SK-N-MC (cell line): ENCODE measurements around the gene ZDHHC19.

Source experiments
- EZH2 ChIP-seq: fragments of 200-600 bp; sonication (generic); IDR thresholded peaks from one replicate; pipeline ENCODE4 v1.6.1; 2017; ENCODE audit warnings: antibody characterized with exemption
- FOXP2 ChIP-seq: optimal IDR thresholded peaks from 2 replicates; pipeline ENCODE3; 2011; ENCODE audit warnings: mild to moderate bottlenecking, moderate library complexity; ENCODE audit not compliant: insufficient read depth; ENCODE audit errors: extremely low read length, control extremely low read depth
- POLR2AphosphoS5 ChIP-seq: IDR thresholded peaks from 2 replicates; pipeline ENCODE4 v1.6.1; 2012; ENCODE audit warnings: mild to moderate bottlenecking, low read depth, low read length, borderline replicate concordance

DNA sequence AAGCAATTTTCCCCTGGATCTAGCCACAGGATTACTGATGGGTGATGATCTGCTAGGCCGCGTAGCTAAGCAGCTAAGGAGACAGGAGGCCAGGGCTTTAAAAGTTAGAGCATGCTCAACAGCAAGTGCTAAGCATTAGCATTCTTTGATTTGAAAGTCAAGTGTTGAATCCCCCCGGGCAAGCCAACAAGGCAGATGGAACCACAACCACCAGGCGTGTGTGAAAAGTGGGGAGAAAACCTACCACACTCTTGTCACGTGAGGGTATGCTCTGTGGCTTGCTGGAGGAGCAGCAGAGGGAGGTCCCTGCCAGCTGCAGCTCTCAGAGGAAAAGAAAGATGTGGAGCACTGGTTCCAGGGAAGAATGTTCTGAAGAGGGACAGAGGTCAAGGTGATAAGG, 26.0 kb upstream of the ZDHHC19 start:
- no peak for TF ChIP-seq EZH2
- no peak for TF ChIP-seq POLR2AphosphoS5
- TF ChIP-seq FOXP2: peak; percentile 90
